Stimulated activated CD4-positive, alpha-beta T cell treated with anti-CD3 and anti-CD28 coated beads, TNF-alpha, amount 100 ng/mL, for 48 hours (primary cell): ENCODE results near the gene AQP5.

Experiments used
- DNase-seq, 3 donors: peaks; one replicate each; pipeline ENCODE4 v3.0.0-alpha.2; 2020; ENCODE audit warnings: low read depth in 3 of 3

Gene AQP5

GRCh38 chr12:49964849-49965624 lies 3.4 kb downstream of the AQP5 start:
- DNase-seq: no peak

- DNase-seq: no peak
These were observed 4.2 kb downstream of the AQP5 start for GRCh38 chr12:49965836-49966235.

- no peak for DNase-seq
These were observed 4.9 kb downstream of the AQP5 start for GRCh38 chr12:49966511-49967041.

- peak; percentile 85 to 96 (median 95) for DNase-seq
These were observed 5.5 kb downstream of the AQP5 start for GRCh38 chr12:49967042-49967776.

GRCh38 chr12:49967777-49968250 lies 6.1 kb downstream of the AQP5 start:
- DNase-seq: no peak

- DNase-seq: no peak
These were observed 6.8 kb downstream of the AQP5 start for GRCh38 chr12:49968471-49968870.

- DNase-seq: no peak
These were observed 7.4 kb downstream of the AQP5 start for GRCh38 chr12:49969027-49969426.

- no peak for DNase-seq
These were observed 8.2 kb downstream of the AQP5 start for GRCh38 chr12:49969651-49970429.

GRCh38 chr12:49970658-49971057 lies 9.0 kb downstream of the AQP5 start:
- no peak for DNase-seq

GRCh38 chr12:49971141-49971540 lies 9.5 kb downstream of the AQP5 start:
- no peak for DNase-seq

GRCh38 chr12:49972129-49972528 lies 10.5 kb downstream of the AQP5 start:
- no peak for DNase-seq

- DNase-seq: no peak
These were observed 11.1 kb downstream of the AQP5 start, which contains the start of gene AQP6 for GRCh38 chr12:49972641-49973360. Gene AQP6 (plus strand): TSS chr12:49972947. CDS start chr12:49973174, 227 bp downstream.

- DNase-seq: no peak
These were observed 11.7 kb downstream of the AQP5 start for GRCh38 chr12:49973361-49973830.

GRCh38 chr12:49974231-49974675 lies 12.6 kb downstream of the AQP5 start:
- DNase-seq: no peak

GRCh38 chr12:49974677-49975317 lies 13.1 kb downstream of the AQP5 start:
- no peak for DNase-seq

GRCh38 chr12:49975318-49975761 lies 13.7 kb downstream of the AQP5 start:
- DNase-seq: no peak

GRCh38 chr12:49976557-49976956 lies 14.9 kb downstream of the AQP5 start:
- no peak for DNase-seq

GRCh38 chr12:49978125-49978524 lies 16.5 kb downstream of the AQP5 start:
- no peak for DNase-seq

GRCh38 chr12:49979016-49979586 lies 17.4 kb downstream of the AQP5 start:
- DNase-seq: no peak

- no peak for DNase-seq
These were observed 18.1 kb downstream of the AQP5 start for GRCh38 chr12:49979791-49980190.
